Karpas-422 (cell line): ENCODE results near the gene ZNF444. TPM values are rescaled to one million over a fixed set of nuclear protein-coding genes. Genes with fewer than 3 reads are reported as not detected.
A peak's percentile ranks its signal among the peaks of the same experiment; 100 is the strongest.

Experiments
- DNase-seq: peaks from one replicate; pipeline ENCODE4 v3.0.0-alpha.2; 2015
- H2AFZ ChIP-seq: fragments of 200-600 bp; sonication (generic); 2 replicates; pipeline ENCODE4 v1.6.1; 2014; ENCODE audit warnings: antibody characterized with exemption, low read length, mixed read lengths
- H3K27ac ChIP-seq: fragments of 200-600 bp; sonication (generic); 2 replicates; pipeline ENCODE4 v1.5.1; 2014; ENCODE audit warnings: mild to moderate bottlenecking, low read length, moderate library complexity
- H3K27me3 ChIP-seq: fragments of 200-600 bp; sonication (generic); 2 replicates; pipeline ENCODE4 v1.6.1; 2014; ENCODE audit warnings: low read length, mixed read lengths
- H3K36me3 ChIP-seq: fragments of 200-600 bp; sonication (generic); 2 replicates; pipeline ENCODE4 v1.6.1; 2014; ENCODE audit warnings: low read length, mixed read lengths; ENCODE audit not compliant: insufficient read depth
- H3K4me1 ChIP-seq: fragments of 200-600 bp; sonication (generic); 2 replicates; pipeline ENCODE4 v1.6.1; 2014; ENCODE audit warnings: mild to moderate bottlenecking, low read length, mixed read lengths
- H3K4me2 ChIP-seq: fragments of 200-600 bp; sonication (generic); 2 replicates; pipeline ENCODE4 v1.6.1; 2014; ENCODE audit warnings: low read length, low read depth, mild to moderate bottlenecking; ENCODE audit not compliant: poor library complexity, severe bottlenecking
- H3K4me3 ChIP-seq: fragments of 200-600 bp; sonication (generic); 2 replicates; pipeline ENCODE4 v1.5.1; 2014; ENCODE audit warnings: mild to moderate bottlenecking, antibody characterized with exemption, low read length, mixed read lengths
- H3K79me2 ChIP-seq: fragments of 200-600 bp; sonication (generic); 2 replicates; pipeline ENCODE4 v1.6.1; 2014; ENCODE audit warnings: mild to moderate bottlenecking, low read length, mixed read lengths
- H3K9ac ChIP-seq: fragments of 200-600 bp; sonication (generic); 2 replicates; pipeline ENCODE4 v1.6.0; 2014; ENCODE audit warnings: low read length
- H3K9me2 ChIP-seq: fragments of 200-600 bp; sonication (generic), shearing (Covaris generic); replicated peaks from 2 replicates; pipeline ENCODE4 v1.6.0; 2014; ENCODE audit warnings: mild to moderate bottlenecking, low read length, moderate library complexity; ENCODE audit not compliant: insufficient read depth
- H3K9me3 ChIP-seq: fragments of 300-700, 200-600 bp; sonication (generic); 2 replicates; pipeline ENCODE4 v1.6.1; 2014; ENCODE audit warnings: low read length, mixed read lengths
- H4K20me1 ChIP-seq: fragments of 200-600 bp; sonication (generic); 2 replicates; pipeline ENCODE4 v1.6.1; 2014; ENCODE audit warnings: mild to moderate bottlenecking, antibody characterized with exemption, low read length, low read depth; ENCODE audit not compliant: insufficient read depth
- total RNA-seq: library from RNA; depleted of rRNA; stranded (reverse); fragments of >200 nt; shearing (Covaris generic); gene quantifications from 2 replicates; pipeline ENCODE4 v1.2.3, GENCODE V29; 2014; ENCODE audit warnings: low replicate concordance

ZNF444 gene
- total RNA-seq, 1 experiment from 2014 or later = 12.5 TPM

GRCh38 chr19:56132316-56132822 lies 8.7 kb upstream of the ZNF444 start:
- Histone ChIP-seq H3K4me2 (no peak overlapping the region), H4K20me1 (no peaks in the 10 kb centered on the region), H3K9me2 (no peaks in the 10 kb centered on the region), H3K9me3 (no peaks in the 10 kb centered on the region), H3K79me2 (no peaks in the 10 kb centered on the region), H3K4me3 (no peak overlapping the region), H3K4me1 (peaks cover 14% of the 10 kb centered on the region), H3K9ac (no peak overlapping the region), H3K27ac (no peak overlapping the region), H3K36me3 (no peaks in the 10 kb centered on the region), H3K27me3 (no peaks in the 10 kb centered on the region), H2AFZ (no peak overlapping the region)
- DNase-seq = no peak

GRCh38 chr19:56133858-56134653 lies 7.0 kb upstream of the ZNF444 start:
- Histone ChIP-seq H3K27ac (peak overlapping the region; percentile 58), H3K4me2 (peak overlapping the region; percentile 59), H3K4me3 (peak overlapping the region; percentile 13; the same call in 1 of the 2 replicates), H2AFZ (peak overlapping the region; percentile 81), H3K4me1 (peaks cover 14% of the 10 kb centered on the region), H3K9ac (peak overlapping the region; percentile 44), H3K27me3 (no peaks in the 10 kb centered on the region), H3K9me3 (no peaks in the 10 kb centered on the region), H3K36me3 (no peaks in the 10 kb centered on the region), H3K9me2 (no peaks in the 10 kb centered on the region), H4K20me1 (no peaks in the 10 kb centered on the region), H3K79me2 (no peaks in the 10 kb centered on the region)
- DNase-seq = peak; percentile 88

GRCh38 chr19:56134654-56134921 lies 6.5 kb upstream of the ZNF444 start:
- Histone ChIP-seq H3K4me2 (peak overlapping the region; percentile 59), H3K27ac (peak overlapping the region; percentile 58; the same call in 1 of the 2 replicates)

GRCh38 chr19:56136362-56136761 lies 4.7 kb upstream of the ZNF444 start:
- DNase-seq = no peak
- Histone ChIP-seq H3K9me2 (no peaks in the 10 kb centered on the region), H3K4me3 (no peak overlapping the region), H2AFZ (no peak overlapping the region), H4K20me1 (no peaks in the 10 kb centered on the region), H3K79me2 (no peaks in the 10 kb centered on the region), H3K36me3 (no peaks in the 10 kb centered on the region), H3K9me3 (no peaks in the 10 kb centered on the region), H3K9ac (no peak overlapping the region), H3K27me3 (no peaks in the 10 kb centered on the region), H3K4me2 (no peak overlapping the region), H3K4me1 (peaks cover 23% of the 10 kb centered on the region), H3K27ac (no peak overlapping the region)

More at GRCh38 chr19:56134654-56134921, 6.5 kb upstream of the ZNF444 start:
- Histone ChIP-seq H3K4me1 (peaks cover 15% of the 10 kb centered on the region), H3K27me3 (no peaks in the 10 kb centered on the region), H3K9me3 (no peaks in the 10 kb centered on the region), H4K20me1 (no peaks in the 10 kb centered on the region), H3K79me2 (no peaks in the 10 kb centered on the region), H3K9me2 (no peaks in the 10 kb centered on the region), H2AFZ (peak overlapping the region; percentile 81; the same call in 1 of the 2 replicates), H3K4me3 (peak overlapping the region; percentile 13; the same call in 1 of the 2 replicates), H3K9ac (peak overlapping the region; percentile 44), H3K36me3 (no peaks in the 10 kb centered on the region)
- no peak for DNase-seq

DNA sequence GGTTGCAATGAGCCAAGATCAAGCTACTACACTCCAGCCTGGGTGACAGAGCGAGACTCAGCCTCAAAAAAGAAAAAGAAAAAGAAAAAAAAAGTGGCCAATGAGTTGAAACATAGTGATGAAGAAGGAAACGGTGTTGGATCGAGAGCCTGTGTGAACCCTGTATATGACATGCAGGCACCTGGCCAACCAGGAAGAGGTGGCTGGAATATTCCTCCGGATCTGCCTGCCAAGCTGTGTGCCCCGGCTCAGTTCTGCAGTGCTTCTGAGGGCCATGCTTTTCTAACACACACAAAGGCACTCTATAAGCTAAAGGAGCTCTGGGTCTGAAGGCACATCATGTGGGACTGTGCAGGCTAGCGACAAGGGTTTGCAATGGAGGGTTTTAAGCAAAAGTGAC lies 3.7 kb upstream of the ZNF444 start:
- H4K20me1 ChIP-seq = no peaks in the 10 kb centered on the region; the same call in 1 of the 2 replicates
- H3K4me1 ChIP-seq = peaks cover 31% of the 10 kb centered on the region
- no peaks in the 10 kb centered on the region for H3K9me2 ChIP-seq
- H3K79me2 ChIP-seq = peaks cover 9% of the 10 kb centered on the region
- H3K36me3 ChIP-seq = no peaks in the 10 kb centered on the region
- H3K9me3 ChIP-seq = no peaks in the 10 kb centered on the region
- no peak for DNase-seq
- no peak overlapping the region for H3K9ac ChIP-seq
- no peak overlapping the region for H3K4me3 ChIP-seq
- no peak overlapping the region for H3K4me2 ChIP-seq
- H3K27ac ChIP-seq = no peak overlapping the region
- H2AFZ ChIP-seq = no peak overlapping the region
- no peaks in the 10 kb centered on the region for H3K27me3 ChIP-seq

- H3K4me2 ChIP-seq = no peak overlapping the region
- H3K27me3 ChIP-seq = no peaks in the 10 kb centered on the region
- H3K4me1 ChIP-seq = peaks cover 38% of the 10 kb centered on the region
- no peak overlapping the region for H2AFZ ChIP-seq
- H3K9ac ChIP-seq = no peak overlapping the region
- no peak overlapping the region for H3K4me3 ChIP-seq
- H3K27ac ChIP-seq = no peak overlapping the region
- no peaks in the 10 kb centered on the region for H3K9me2 ChIP-seq
- H3K36me3 ChIP-seq = no peaks in the 10 kb centered on the region
- H4K20me1 ChIP-seq = no peaks in the 10 kb centered on the region; the same call in 1 of the 2 replicates
- peaks cover 16% of the 10 kb centered on the region for H3K79me2 ChIP-seq
- no peak for DNase-seq
- H3K9me3 ChIP-seq = no peaks in the 10 kb centered on the region
Observed at GRCh38 chr19:56138069-56138468, 3.0 kb upstream of the ZNF444 start.

- DNase-seq = no peak
- H3K27ac ChIP-seq = peak overlapping the region; percentile 15; the same call in 1 of the 2 replicates
- H3K27me3 ChIP-seq = no peaks in the 10 kb centered on the region
- H3K36me3 ChIP-seq = no peaks in the 10 kb centered on the region
- peak overlapping the region; percentile 79 for H3K9ac ChIP-seq
- peaks cover 24% of the 10 kb centered on the region for H3K4me1 ChIP-seq
- no peaks in the 10 kb centered on the region for H3K9me2 ChIP-seq
- H4K20me1 ChIP-seq = no peaks in the 10 kb centered on the region; the same call in 1 of the 2 replicates
- no peaks in the 10 kb centered on the region for H3K9me3 ChIP-seq
- peak overlapping the region; percentile 90 for H3K4me2 ChIP-seq
- H2AFZ ChIP-seq = peak overlapping the region; percentile 89
- peaks cover 35% of the 10 kb centered on the region for H3K79me2 ChIP-seq
- H3K4me3 ChIP-seq = peak overlapping the region; percentile 84
Observed at GRCh38 chr19:56139847-56140582, 1.1 kb upstream of the ZNF444 start.

GRCh38 chr19:56141417-56141993 lies 418 bp downstream of the ZNF444 start:
- no peaks in the 10 kb centered on the region for H3K36me3 ChIP-seq
- peak; percentile 61 for DNase-seq
- H3K27ac ChIP-seq = no peak overlapping the region
- H3K4me3 ChIP-seq = peak overlapping the region; percentile 84
- no peak overlapping the region for H2AFZ ChIP-seq
- H3K9ac ChIP-seq = peak overlapping the region; percentile 77
- H3K9me3 ChIP-seq = no peaks in the 10 kb centered on the region
- peak overlapping the region; percentile 90 for H3K4me2 ChIP-seq
- H4K20me1 ChIP-seq = no peaks in the 10 kb centered on the region; the same call in 1 of the 2 replicates
- peaks cover 24% of the 10 kb centered on the region for H3K4me1 ChIP-seq
- H3K79me2 ChIP-seq = peaks cover 47% of the 10 kb centered on the region
- no peaks in the 10 kb centered on the region for H3K27me3 ChIP-seq
- no peaks in the 10 kb centered on the region for H3K9me2 ChIP-seq
